GM21381 (cell line): ENCODE measurements around the gene GNPAT.

Experiments used
- ATAC-seq: cut with Tn5 transposase; IDR thresholded peaks from one replicate; pipeline ENCODE4 v1.9.1; 2021; ENCODE audit warnings: mild to moderate bottlenecking, moderate library complexity; ENCODE audit not compliant: unreplicated experiment

The GNPAT gene

DNA sequence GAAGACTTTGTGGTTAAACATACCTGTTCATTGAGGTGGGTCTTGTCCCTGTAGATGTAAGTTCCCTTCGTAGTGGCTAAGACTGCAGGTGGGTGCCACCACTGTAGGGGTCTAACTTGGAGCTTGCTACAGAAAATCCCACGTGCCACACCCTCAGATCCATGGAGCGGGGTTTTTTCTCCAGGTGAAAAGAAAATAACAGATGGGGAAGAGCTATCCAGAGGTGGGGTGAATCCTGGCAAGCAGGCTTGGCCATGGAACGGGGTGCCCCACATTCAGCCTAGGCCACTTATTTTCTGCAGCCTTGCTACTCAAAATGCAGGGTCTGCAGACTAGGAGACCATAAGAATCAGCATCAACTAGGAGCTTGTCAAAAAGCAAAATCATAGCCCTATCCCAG, 72.6 kb downstream of the GNPAT start:
- no peak for ATAC-seq

DNA sequence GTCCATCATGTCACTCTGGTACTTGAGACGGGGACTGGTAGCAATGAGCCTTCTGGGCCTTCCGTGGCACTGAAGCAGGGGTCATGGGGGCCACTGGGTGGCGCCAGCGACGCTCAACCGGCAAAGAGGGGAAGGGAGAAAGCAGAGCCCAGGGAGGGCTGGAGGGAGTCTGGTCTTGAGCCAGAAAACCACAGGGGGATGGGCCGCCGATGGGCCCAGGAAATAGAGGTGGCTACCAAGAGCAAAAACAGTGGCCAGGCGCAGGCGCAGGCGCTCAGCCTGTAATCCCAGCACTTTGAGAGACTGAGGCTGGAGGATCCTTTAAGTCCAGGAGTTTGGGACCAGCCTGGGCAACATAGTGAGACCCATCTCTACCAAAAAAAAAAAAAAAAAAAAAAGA, 74.9 kb downstream of the GNPAT start:
- ATAC-seq = peak; percentile 51

DNA sequence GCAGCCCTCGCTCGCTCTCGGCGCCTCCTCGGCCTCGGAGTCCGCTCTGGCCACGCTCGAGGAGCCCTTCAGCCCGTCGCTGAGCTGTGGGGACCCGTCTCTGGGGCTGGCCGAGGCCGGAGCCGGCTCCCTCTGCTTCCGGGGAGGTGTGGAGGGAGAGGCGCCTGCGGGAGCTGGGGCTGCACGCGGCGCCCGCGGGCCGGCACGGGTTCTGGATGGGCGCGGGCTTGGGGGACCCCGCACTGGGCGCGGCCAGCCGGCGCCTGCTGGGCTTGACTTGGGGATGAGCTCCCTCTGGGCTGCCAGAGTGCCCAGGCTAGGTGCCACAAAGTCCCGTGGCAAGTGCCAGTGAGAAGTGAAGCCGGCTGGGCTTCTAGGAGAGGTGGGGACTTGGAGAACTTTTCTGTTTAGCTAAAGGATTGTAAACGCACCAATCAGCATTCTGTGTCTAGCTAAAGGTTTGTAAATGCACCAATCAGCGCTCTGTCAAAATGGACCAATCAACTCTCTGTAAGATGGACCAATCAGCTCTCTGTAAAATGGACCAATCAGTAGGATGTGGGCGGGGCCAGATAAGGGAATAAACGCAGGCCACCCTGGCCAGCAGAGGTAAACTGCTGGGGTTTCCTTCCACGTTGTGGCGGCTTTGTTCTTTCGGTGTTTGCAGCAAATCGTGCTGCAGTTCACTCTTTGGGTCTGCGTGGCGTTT, 76.4 kb downstream of the GNPAT start:
- ATAC-seq = no peak

DNA sequence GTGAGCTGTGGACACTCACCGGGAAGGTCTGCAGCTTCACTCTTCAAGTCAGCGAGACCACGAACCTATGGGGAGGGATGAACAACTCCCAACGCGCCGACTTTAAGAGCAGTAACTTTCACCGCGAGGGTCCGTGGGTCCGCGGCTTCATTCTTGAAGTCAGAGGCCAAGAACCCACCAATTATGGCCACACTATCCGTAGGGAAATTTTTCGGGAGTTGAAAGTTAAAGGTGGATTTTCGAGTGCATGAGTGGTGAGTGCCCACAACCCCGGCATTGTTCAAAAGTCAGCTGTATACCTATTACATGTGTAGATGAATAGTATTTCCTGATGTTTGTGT, 77.0 kb downstream of the GNPAT start:
- ATAC-seq = no peak

DNA sequence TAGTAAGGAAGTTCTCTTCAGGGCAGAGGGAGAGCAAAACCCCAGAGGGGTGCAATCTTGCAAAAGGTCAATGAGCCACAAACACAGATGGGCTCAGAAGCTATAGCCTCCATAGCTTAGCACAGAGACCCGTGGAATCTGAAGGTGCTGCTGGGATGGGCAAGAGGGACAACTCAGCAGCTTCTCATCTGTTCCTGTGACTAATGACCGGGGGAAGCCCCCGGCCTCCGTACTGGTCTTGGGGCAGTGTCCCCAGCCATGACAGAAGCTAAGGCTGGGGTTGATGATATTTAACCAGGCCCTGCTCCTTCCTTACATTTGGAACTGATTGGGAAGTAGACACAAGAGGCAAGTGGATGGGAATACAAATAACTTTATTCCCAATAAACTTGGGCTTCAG, 77.6 kb downstream of the GNPAT start:
- ATAC-seq = no peak

DNA sequence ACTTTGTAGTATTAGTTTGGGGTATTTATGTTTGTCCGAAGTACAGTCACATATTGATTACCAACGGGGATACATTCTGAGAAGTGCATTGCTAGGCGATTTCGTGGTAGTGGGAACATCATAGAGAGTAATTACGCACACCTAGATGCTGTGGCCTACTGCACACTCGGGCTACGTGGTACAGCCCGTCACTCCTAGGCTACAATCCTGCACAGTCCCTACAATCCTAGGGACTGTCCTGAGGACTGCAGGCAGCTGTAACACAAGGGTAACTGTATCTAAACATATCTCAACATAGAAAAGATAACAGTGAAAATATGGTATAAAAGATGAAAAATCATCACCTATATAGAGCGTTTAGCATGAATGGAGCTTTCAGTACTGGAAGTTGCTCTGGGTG, 78.1 kb downstream of the GNPAT start:
- no peak for ATAC-seq

DNA sequence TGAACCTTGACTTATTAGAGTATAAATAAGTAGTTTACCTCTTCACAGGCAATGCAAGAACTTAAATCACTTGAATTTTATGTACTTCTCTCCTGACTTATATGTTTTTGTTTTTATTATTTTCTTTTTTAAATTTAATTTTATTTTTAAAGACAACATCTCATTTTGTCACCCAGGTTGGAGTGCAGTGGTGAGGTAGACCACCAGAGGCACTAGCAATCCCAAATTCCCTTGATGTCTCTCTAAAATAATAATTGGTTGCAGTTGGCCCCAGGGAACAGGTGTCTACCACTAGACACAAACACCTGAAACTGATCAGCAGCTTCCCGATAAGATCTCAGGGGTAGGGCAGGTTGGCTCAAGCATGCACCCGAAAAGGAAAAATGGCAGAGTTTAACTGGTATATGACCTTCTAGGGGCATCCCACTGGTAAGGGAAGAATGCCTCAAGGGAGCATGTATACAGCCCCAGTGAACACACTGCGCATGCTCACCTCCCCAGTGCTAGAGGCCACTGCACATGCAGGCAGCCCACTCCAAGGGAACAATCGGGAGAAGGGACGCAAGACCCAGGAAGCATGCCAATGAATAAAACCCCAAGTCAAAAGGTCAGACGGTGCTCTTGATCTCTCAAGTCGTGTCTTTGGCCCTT, 82.0 kb downstream of the GNPAT start:
- no peak for ATAC-seq

DNA sequence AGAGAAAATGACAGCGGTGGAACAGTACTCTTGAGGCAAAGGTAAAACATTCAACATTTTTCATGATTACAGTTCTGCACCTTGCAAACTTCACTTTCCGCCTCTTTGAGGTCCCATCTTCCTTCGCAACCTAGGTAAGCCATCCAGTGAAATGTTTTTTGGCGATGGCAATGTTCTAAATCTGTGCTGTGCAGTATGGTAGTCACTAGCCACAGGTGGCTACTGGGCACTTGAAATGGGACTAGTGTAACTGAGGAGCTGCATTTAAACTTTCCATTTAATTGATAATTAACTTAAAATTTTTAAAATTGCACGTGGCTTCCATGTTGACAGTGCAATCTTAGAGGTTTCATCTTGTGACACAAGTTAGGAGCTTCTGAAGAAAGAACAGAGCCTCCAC, 83.6 kb downstream of the GNPAT start:
- no peak for ATAC-seq

DNA sequence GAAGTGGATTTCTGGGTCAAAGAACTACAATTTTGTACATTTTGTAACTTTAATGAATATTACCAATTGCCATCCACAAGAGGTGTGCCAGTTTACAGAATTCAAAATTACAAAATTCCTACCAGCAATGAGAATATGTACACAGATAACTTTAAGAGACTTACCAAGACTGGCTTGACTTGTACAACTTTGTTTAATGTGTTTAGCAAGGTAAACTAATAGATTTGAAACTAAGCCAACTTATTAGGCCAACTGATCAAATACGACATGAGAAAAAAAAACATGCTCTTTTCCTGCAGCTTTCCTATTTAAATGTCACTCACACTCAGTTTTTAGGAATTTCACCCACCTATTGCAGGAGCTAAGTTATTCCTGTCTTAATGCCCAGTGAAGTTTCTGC, 85.2 kb downstream of the GNPAT start:
- no peak for ATAC-seq
